Naive thymus-derived CD4-positive, alpha-beta T cell (primary cell): ENCODE data around the gene SUPT7L. TPM values are rescaled to one million over a fixed set of nuclear protein-coding genes. Genes with fewer than 3 reads are reported as not detected.

Experiments
- ATAC-seq: fragments of 150-1000 bp; cut with Tn5 transposase; 2 replicates; pipeline ENCODE4 v1.10.0; 2021; ENCODE audit warnings: mild to moderate bottlenecking, moderate library complexity
- CTCF ChIA-PET: fragments of 350-600 bp; sonication (Branson Sonifier 250); formaldehyde crosslinking; loops from one replicate; lab custom pipeline; 2021; ENCODE audit warnings: antibody characterized with exemption; lab: Charles Lee
- POLR2A ChIA-PET: fragments of 350-600 bp; sonication (Branson Sonifier 250); formaldehyde crosslinking; loops from one replicate; lab custom pipeline; 2021; ENCODE audit warnings: antibody characterized with exemption, inconsistent platforms; lab: Charles Lee
- DNase-seq, 9 donors: peaks; one replicate each; pipeline versions ENCODE4 v3.0.0 to v3.0.0-alpha.2; 2020 to 2022; ENCODE audit warnings: mixed read lengths in 1 of 9
- H3K27ac ChIP-seq: one replicate; pipeline ENCODE4 v1.7.0; 2013; ENCODE audit warnings: mild to moderate bottlenecking, low read depth, low read length, moderate library complexity
- H3K27me3 ChIP-seq, 2 donors: one replicate each; pipeline ENCODE4 v1.7.0; 2013; ENCODE audit warnings: low read length in 2 of 2, mild to moderate bottlenecking in 2 of 2, moderate library complexity in 2 of 2; ENCODE audit not compliant: control insufficient read depth in 2 of 2, insufficient read depth in 2 of 2
- H3K36me3 ChIP-seq, 3 experiments: 1 replicate in 2 of 3; 2 replicates in 1 of 3; pipeline ENCODE4 v1.7.0; 2013; ENCODE audit warnings: low read length in 3 of 3, mild to moderate bottlenecking in 3 of 3, moderate library complexity in 1 of 3; ENCODE audit not compliant: insufficient read depth in 3 of 3, control insufficient read depth in 2 of 3
- H3K4me1 ChIP-seq, 2 donors: one replicate each; pipeline ENCODE4 v1.7.0; 2013; ENCODE audit warnings: low read length in 2 of 2, mild to moderate bottlenecking in 2 of 2, moderate library complexity in 1 of 2; ENCODE audit not compliant: control insufficient read depth in 2 of 2, insufficient read depth in 2 of 2
- H3K4me3 ChIP-seq: 2 replicates; pipeline ENCODE4 v1.7.0; 2013; ENCODE audit warnings: mild to moderate bottlenecking, low read length
- H3K9me3 ChIP-seq, 3 experiments: 1 replicate in 2 of 3; 2 replicates in 1 of 3; pipeline ENCODE4 v1.7.0; 2013; ENCODE audit warnings: low read length in 3 of 3; ENCODE audit not compliant: control insufficient read depth in 2 of 3
- H3K27ac Mint-ChIP-seq, 9 donors: one replicate each; pipeline ENCODE4 v1.8.0; 2020 to 2022; ENCODE audit warnings: mixed read lengths in 9 of 9, mild to moderate bottlenecking in 8 of 9, moderate library complexity in 5 of 9, inconsistent platforms in 2 of 9
- H3K27me3 Mint-ChIP-seq, 5 donors: one replicate each; pipeline ENCODE4 v1.8.0; 2021 to 2022; ENCODE audit warnings: mixed read lengths in 5 of 5, mild to moderate bottlenecking in 1 of 5
- H3K36me3 Mint-ChIP-seq, 5 donors: one replicate each; pipeline ENCODE4 v1.8.0; 2020 to 2022; ENCODE audit warnings: mixed read lengths in 5 of 5, mild to moderate bottlenecking in 3 of 5, inconsistent platforms in 1 of 5
- H3K4me1 Mint-ChIP-seq, 7 donors: one replicate each; pipeline ENCODE4 v1.8.0; 2020 to 2022; ENCODE audit warnings: mixed read lengths in 7 of 7, mild to moderate bottlenecking in 3 of 7, inconsistent platforms in 1 of 7
- H3K4me3 Mint-ChIP-seq, 10 donors: one replicate each; pipeline ENCODE4 v1.8.0; 2020 to 2022; ENCODE audit warnings: mild to moderate bottlenecking in 10 of 10, mixed read lengths in 10 of 10, moderate library complexity in 6 of 10, inconsistent platforms in 2 of 10
- H3K9me3 Mint-ChIP-seq, 11 donors: one replicate each; pipeline ENCODE4 v1.8.0; 2020 to 2022; ENCODE audit warnings: mixed read lengths in 11 of 11, mild to moderate bottlenecking in 4 of 11, inconsistent platforms in 1 of 11, moderate library complexity in 1 of 11
- intact Hi-C, 2 donors: fragments of 100-400 bp; cut with micrococcal nuclease; formaldehyde crosslinking; loops; one replicate each; pipeline ENCODE4 v1.15.1; 2023
- polyA plus RNA-seq, 2 donors: library from polyadenylated mRNA; unstranded; fragments of 300-500 nt; fragmentation: Illumina TruSeq; gene quantifications; one replicate each; pipeline ENCODE4 v1.2.3, GENCODE V29; 2021
- total RNA-seq, 6 experiments: library from RNA in 5 of 6; stranded (reverse) in 5 of 6; gene quantifications; 1 replicate in 5 of 6; 2 replicates in 1 of 6; pipeline ENCODE4 v1.2.3 and lab custom pipeline; 2021 to 2026

The SUPT7L gene
- total and polyA plus RNA-seq, 7 experiments from 2014 or later = 19.0 to 58.6 (median 42.9) TPM

DNA sequence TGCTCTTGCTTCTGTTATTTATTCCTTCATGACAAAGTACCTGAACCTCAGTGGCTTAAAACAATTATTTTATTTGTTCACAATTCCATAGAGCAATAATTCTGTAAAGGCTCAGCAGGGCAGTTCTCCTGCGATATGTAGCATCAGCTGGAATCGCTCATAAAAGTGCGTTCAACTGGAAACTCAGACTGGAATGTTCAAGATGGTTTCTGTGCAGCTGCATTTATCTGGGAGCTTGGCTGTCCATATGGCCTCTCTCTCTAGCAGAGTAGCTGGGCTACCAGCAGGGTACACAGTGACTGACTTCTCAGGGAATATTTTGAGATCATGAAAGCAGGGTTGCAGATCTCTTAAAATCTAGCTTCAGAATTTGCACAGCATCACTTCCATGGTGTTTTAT is 48.1 kb downstream of the SUPT7L start:
- Mint-ChIP-seq H3K27me3 (no peaks in the 10 kb centered on the region), H3K27ac (no peak overlapping the region), H3K4me1 (peaks cover 0 to 4% (median 0%) of the 10 kb centered on the region in 7 donors), H3K4me3 (no peak overlapping the region), H3K9me3 (peaks cover 0 to 2% (median 0%) of the 10 kb centered on the region in 11 donors), H3K36me3 (peaks cover 16 to 50% (median 34%) of the 10 kb centered on the region in 5 donors)
- Histone ChIP-seq H3K27me3 (no peaks in the 10 kb centered on the region), H3K4me3 (no peak overlapping the region), H3K27ac (no peak overlapping the region), H3K4me1 (no peaks in the 10 kb centered on the region), H3K36me3 (peaks cover 20 to 70% (median 45%) of the 10 kb centered on the region in 3 experiments), H3K9me3 (no peaks in the 10 kb centered on the region)
- intact Hi-C loops = no loop called here
- ATAC-seq = no peak
- POLR2A ChIA-PET = interaction anchor here (0.6 kb wide), 1 partner anchor 23 kb away, joined by 3 read pairs; no protein-coding TSS in a partner anchor
- no peak for DNase-seq
- CTCF ChIA-PET = no interaction called here

DNA sequence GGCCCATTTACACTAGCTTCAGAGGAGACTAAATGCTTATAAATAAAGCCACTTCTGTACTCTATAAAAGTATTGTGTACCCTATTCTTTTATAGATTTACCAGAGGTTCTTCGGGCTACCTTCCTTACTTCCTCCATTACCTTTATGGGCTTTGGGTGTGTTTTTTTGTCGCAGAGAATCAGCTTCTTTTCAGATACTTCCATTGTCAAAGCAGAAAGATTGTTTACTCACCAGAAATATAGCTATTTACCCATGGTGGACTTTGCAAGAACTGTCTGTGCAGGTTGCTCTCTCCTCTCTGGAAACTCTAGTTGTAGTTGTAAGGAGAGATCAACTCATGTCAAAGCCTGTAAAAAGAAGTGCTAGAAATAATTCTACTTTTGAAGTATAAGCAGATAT is 49.4 kb downstream of the SUPT7L start:
- H3K27me3 ChIP-seq = no peaks in the 10 kb centered on the region
- ChIA-PET POLR2A (interaction anchor here (0.8 kb wide), 1 partner anchor 173 kb away, joined by 3 read pairs; no protein-coding TSS in a partner anchor), CTCF (no interaction called here)
- DNase-seq = no peak
- Mint-ChIP-seq H3K9me3 (peaks cover 0 to 2% (median 0%) of the 10 kb centered on the region in 11 donors), H3K27ac (no peak overlapping the region), H3K36me3 (peaks cover 16 to 46% (median 33%) of the 10 kb centered on the region in 5 donors), H3K4me3 (no peak overlapping the region), H3K4me1 (peaks cover 0 to 4% (median 0%) of the 10 kb centered on the region in 7 donors), H3K27me3 (no peaks in the 10 kb centered on the region)
- no peaks in the 10 kb centered on the region for H3K4me1 ChIP-seq
- no peak for ATAC-seq
- H3K9me3 ChIP-seq = no peaks in the 10 kb centered on the region
- intact Hi-C loops = no loop called here
- H3K36me3 ChIP-seq = peaks cover 19 to 76% (median 45%) of the 10 kb centered on the region in 3 experiments
- no peak overlapping the region for H3K4me3 ChIP-seq
- no peak overlapping the region for H3K27ac ChIP-seq

DNA sequence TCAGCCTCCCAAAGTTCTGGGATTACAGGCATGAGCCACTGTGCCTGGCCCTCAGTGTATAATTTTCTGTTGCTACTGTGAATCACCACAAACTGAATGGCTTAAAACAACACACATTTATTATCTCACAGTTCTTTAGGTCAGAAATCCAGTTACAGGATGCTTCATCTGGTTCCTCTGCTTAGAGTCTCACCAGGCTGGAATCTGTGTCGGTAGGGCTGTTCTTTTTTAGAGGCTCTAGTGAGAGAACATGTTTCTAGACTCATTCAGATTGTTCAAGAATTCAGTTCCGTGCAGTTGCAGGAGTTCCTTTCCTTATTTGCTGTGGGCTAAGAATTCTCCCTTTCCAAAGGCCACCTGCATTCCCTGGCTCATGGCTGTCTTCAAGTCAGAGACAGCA is 56.8 kb downstream of the SUPT7L start:
- peaks cover 19 to 76% (median 23%) of the 10 kb centered on the region in 3 experiments for H3K36me3 ChIP-seq
- no peaks in the 10 kb centered on the region for H3K27me3 Mint-ChIP-seq

More for the DNA sequence above, 56.8 kb downstream of the SUPT7L start:
- no peak overlapping the region for H3K27ac ChIP-seq
- H3K4me1 Mint-ChIP-seq = peaks cover 0 to 4% (median 0%) of the 10 kb centered on the region in 7 donors
- intact Hi-C loops = no loop called here
- no peak for DNase-seq
- CTCF ChIA-PET = no interaction called here
- no peak overlapping the region for H3K27ac Mint-ChIP-seq
- no peaks in the 10 kb centered on the region for H3K4me1 ChIP-seq
- H3K9me3 ChIP-seq = no peaks in the 10 kb centered on the region
- H3K4me3 ChIP-seq = no peak overlapping the region
- peaks cover 0 to 2% (median 0%) of the 10 kb centered on the region in 11 donors for H3K9me3 Mint-ChIP-seq
- ATAC-seq = no peak
- peaks cover 14 to 47% (median 30%) of the 10 kb centered on the region in 5 donors for H3K36me3 Mint-ChIP-seq
- no peak overlapping the region for H3K4me3 Mint-ChIP-seq
- no peaks in the 10 kb centered on the region for H3K27me3 ChIP-seq
- POLR2A ChIA-PET = no interaction called here

Other genes starting within 250 kb of the SUPT7L start
- gene NRBP1, start 235.0 kb downstream of the SUPT7L start, total RNA-seq = 100 to 1,000 TPM in 4 of 5 experiments, 10 to 100 TPM in 1; 94.4 to 181 (median 121) TPM
- gene NRBP1, start 235.0 kb downstream of the SUPT7L start, polyA plus RNA-seq = 100 to 1,000 TPM in 1 of 2 donors, 10 to 100 TPM in 1; 70.0 to 124 TPM
- gene KRTCAP3, start 221.2 kb downstream of the SUPT7L start, total RNA-seq = 10 to 100 TPM in 3 of 5 experiments, 1 to 10 TPM in 2; 5.7 to 27.1 (median 11.5) TPM
- gene KRTCAP3, start 221.2 kb downstream of the SUPT7L start, polyA plus RNA-seq = 1 to 10 TPM in 1 of 2 donors, under 1 TPM in 1; 0.39 to 2.6 TPM
- gene IFT172, start 173.9 kb downstream of the SUPT7L start, total RNA-seq = 10 to 100 TPM; 12.3 to 35.8 (median 22.2) TPM
- gene IFT172, start 173.9 kb downstream of the SUPT7L start, polyA plus RNA-seq = 1 to 10 TPM; 1.4 to 4.6 TPM
- gene FNDC4, start 168.4 kb downstream of the SUPT7L start, total RNA-seq = not detected
- not detected for gene FNDC4, start 168.4 kb downstream of the SUPT7L start, polyA plus RNA-seq
- gene GCKR, start 166.8 kb downstream of the SUPT7L start, total RNA-seq = not detected
- not detected for gene GCKR, start 166.8 kb downstream of the SUPT7L start, polyA plus RNA-seq
- 10 to 100 TPM; 26.6 to 64.6 (median 50.1) TPM for gene ZNF512, start 80.6 kb downstream of the SUPT7L start, total RNA-seq
- gene ZNF512, start 80.6 kb downstream of the SUPT7L start, polyA plus RNA-seq = 10 to 100 TPM; 43.4 to 48.6 TPM
- 1 to 10 TPM in 4 of 5 experiments, under 1 TPM in 1; 0.61 to 2.7 (median 1.9) TPM for gene CCDC121, start 34.6 kb downstream of the SUPT7L start, total RNA-seq
- gene CCDC121, start 34.6 kb downstream of the SUPT7L start, polyA plus RNA-seq = 1 to 10 TPM; 1.7 to 2.1 TPM
- 10 to 100 TPM; 27.8 to 45.5 (median 28.9) TPM for gene GPN1, start 34.6 kb downstream of the SUPT7L start, total RNA-seq
- 10 to 100 TPM; 65.0 to 73.6 TPM for gene GPN1, start 34.6 kb downstream of the SUPT7L start, polyA plus RNA-seq
- gene SLC4A1AP, start 275 bp upstream of the SUPT7L start, total RNA-seq = 10 to 100 TPM; 14.7 to 27.0 (median 23.2) TPM
- gene SLC4A1AP, start 275 bp upstream of the SUPT7L start, polyA plus RNA-seq = 10 to 100 TPM; 28.7 to 37.6 TPM
- gene MRPL33, start 108.1 kb upstream of the SUPT7L start, total RNA-seq = 10 to 100 TPM; 27.3 to 39.4 (median 35.1) TPM
- 100 to 1,000 TPM; 201 to 233 TPM for gene MRPL33, start 108.1 kb upstream of the SUPT7L start, polyA plus RNA-seq
- 10 to 100 TPM in 1 of 5 experiments, 1 to 10 TPM in 4; 1.5 to 10.8 (median 2.0) TPM for gene RBKS, start 226.8 kb upstream of the SUPT7L start, total RNA-seq
- 1 to 10 TPM; 3.2 to 5.5 TPM for gene RBKS, start 226.8 kb upstream of the SUPT7L start, polyA plus RNA-seq
- 10 to 100 TPM; 34.2 to 55.8 (median 40.3) TPM for gene BABAM2, start 227.1 kb upstream of the SUPT7L start, total RNA-seq
- gene BABAM2, start 227.1 kb upstream of the SUPT7L start, polyA plus RNA-seq = 10 to 100 TPM; 44.2 to 58.2 TPM